ENCODE measurements around the gene ANKRD50. TPM values are rescaled to one million over a fixed set of nuclear protein-coding genes. Genes with fewer than 3 reads are reported as not detected.

Gene ANKRD50
- polyA plus RNA-seq, 1 donor (not counting 4 experiments of a cell fraction or from before 2014, with no cell fraction given), result 21.6 TPM

GRCh38 chr4:124740501-124740900 is 28.0 kb upstream of the ANKRD50 start:
- H3K27ac ChIP-seq (ENCODE audit: control insufficient read depth, insufficient read depth, low read length), result no peak overlapping the region
- H3K4me3 ChIP-seq (ENCODE audit: control insufficient read depth in 2 of 3, extremely low read depth in 1 of 3, insufficient read depth in 2 of 3, low read depth in 1 of 3, low read length in 3 of 3), result no peak overlapping the region
- no peaks in the 10 kb centered on the region for H3K79me2 ChIP-seq (ENCODE audit: control insufficient read depth, insufficient read depth, low read length)
- no peak overlapping the region for H2AFZ ChIP-seq (ENCODE audit: control insufficient read depth, low read length)
- no peak for DNase-seq (ENCODE audit: low read depth, low spot score)
- FAIRE-seq, result no peak
- H3K4me2 ChIP-seq (ENCODE audit: control insufficient read depth, extremely low read depth, insufficient read depth, low read depth, low read length), result no peak overlapping the region
- dilution Hi-C loops (cut with MboI; ENCODE audit: extremely low pct_ligation_motif_present, low sequenced_read_pairs), result no loop called here
- H3K4me1 ChIP-seq (ENCODE audit: control insufficient read depth, extremely low read depth, insufficient read depth, low read length), result no peaks in the 10 kb centered on the region
- H3K9me1 ChIP-seq (ENCODE audit: control insufficient read depth, extremely low read depth, insufficient read depth, low read length), result no peaks in the 10 kb centered on the region
- no peaks in the 10 kb centered on the region for H3K9me3 ChIP-seq (ENCODE audit: control insufficient read depth, low read depth, low read length)
- no peak overlapping the region for H3K9ac ChIP-seq (ENCODE audit: control insufficient read depth, extremely low read depth, insufficient read depth, low read length)
- H3K27me3 ChIP-seq (ENCODE audit: control insufficient read depth, extremely low read depth, insufficient read depth, low read length), result no peaks in the 10 kb centered on the region
- H4K20me1 ChIP-seq (ENCODE audit: control insufficient read depth, extremely low read depth, insufficient read depth, low read length), result no peaks in the 10 kb centered on the region
- H3K36me3 ChIP-seq (ENCODE audit: control insufficient read depth in 2 of 2, extremely low read depth in 1 of 2, insufficient read depth in 2 of 2, low read length in 2 of 2), result no peaks in the 10 kb centered on the region
- no peak for TF ChIP-seq CTCF (optimal IDR thresholded peaks at IDR 0.05 in 1 of 3, IDR thresholded peaks at IDR 0.05 in 1 of 3, conservative IDR thresholded peaks at IDR 0.05 in 1 of 3; ENCODE audit: extremely low read depth in 1 of 3, insufficient read depth in 2 of 3, low read length in 3 of 3)
- TF ChIP-seq EZH2 (IDR thresholded peaks at IDR 0.05; ENCODE audit: low read length), result no peak

- no peak for FAIRE-seq
- H3K36me3 ChIP-seq (ENCODE audit: control insufficient read depth in 2 of 2, extremely low read depth in 1 of 2, insufficient read depth in 2 of 2, low read length in 2 of 2), result no peaks in the 10 kb centered on the region
- no peak overlapping the region for H3K9ac ChIP-seq (ENCODE audit: control insufficient read depth, extremely low read depth, insufficient read depth, low read length)
- H4K20me1 ChIP-seq (ENCODE audit: control insufficient read depth, extremely low read depth, insufficient read depth, low read length), result no peaks in the 10 kb centered on the region
- dilution Hi-C loops (cut with MboI; ENCODE audit: extremely low pct_ligation_motif_present, low sequenced_read_pairs), result no loop called here
- no peak overlapping the region for H3K4me2 ChIP-seq (ENCODE audit: control insufficient read depth, extremely low read depth, insufficient read depth, low read depth, low read length)
- H3K27me3 ChIP-seq (ENCODE audit: control insufficient read depth, extremely low read depth, insufficient read depth, low read length), result no peaks in the 10 kb centered on the region
- DNase-seq (ENCODE audit: low read depth, low spot score), result no peak
- no peaks in the 10 kb centered on the region for H3K4me1 ChIP-seq (ENCODE audit: control insufficient read depth, extremely low read depth, insufficient read depth, low read length)
- H3K79me2 ChIP-seq (ENCODE audit: control insufficient read depth, insufficient read depth, low read length), result no peaks in the 10 kb centered on the region
- no peak overlapping the region for H2AFZ ChIP-seq (ENCODE audit: control insufficient read depth, low read length)
- no peaks in the 10 kb centered on the region for H3K9me3 ChIP-seq (ENCODE audit: control insufficient read depth, low read depth, low read length)
- TF ChIP-seq EZH2 (IDR thresholded peaks at IDR 0.05; ENCODE audit: low read length) (no peak), CTCF (optimal IDR thresholded peaks at IDR 0.05 in 1 of 3, IDR thresholded peaks at IDR 0.05 in 1 of 3, conservative IDR thresholded peaks at IDR 0.05 in 1 of 3; ENCODE audit: extremely low read depth in 1 of 3, insufficient read depth in 2 of 3, low read length in 3 of 3) (no peak)
- H3K27ac ChIP-seq (ENCODE audit: control insufficient read depth, insufficient read depth, low read length), result no peak overlapping the region
- H3K9me1 ChIP-seq (ENCODE audit: control insufficient read depth, extremely low read depth, insufficient read depth, low read length), result no peaks in the 10 kb centered on the region
- no peak overlapping the region for H3K4me3 ChIP-seq (ENCODE audit: control insufficient read depth in 2 of 3, extremely low read depth in 1 of 3, insufficient read depth in 2 of 3, low read depth in 1 of 3, low read length in 3 of 3)
Measured at GRCh38 chr4:124738994-124739393, 26.5 kb upstream of the ANKRD50 start.
